NCI-H2081 treated with DMSO at 0.1 percent for 48 hours (cell line): ENCODE measurements around the gene LECT2.

ENCODE experiments used
- DNase-seq: peaks from one replicate; lab custom pipeline; 2025; lab: John Stamatoyannopoulos, UW

Gene LECT2

DNA sequence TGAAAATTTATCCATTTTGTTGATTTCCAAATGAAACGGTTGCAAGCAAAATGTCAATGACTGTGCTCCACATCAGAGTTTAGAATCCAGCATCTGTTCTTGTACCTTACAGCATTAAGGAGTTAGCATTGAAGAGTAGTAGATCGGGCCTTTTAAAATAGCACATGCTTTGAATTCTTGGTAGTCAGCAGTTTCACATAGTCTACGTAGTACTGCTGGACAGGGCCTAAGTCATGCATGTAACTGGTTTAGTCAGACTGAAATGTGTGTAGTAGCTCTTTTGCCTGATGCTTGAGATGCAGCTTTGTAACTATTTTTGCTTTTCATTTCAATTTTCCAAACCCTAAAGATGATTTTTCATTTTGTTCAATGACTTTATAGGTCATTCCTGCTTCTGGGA, 19.8 kb downstream of the LECT2 start:
- no peak for DNase-seq

DNA sequence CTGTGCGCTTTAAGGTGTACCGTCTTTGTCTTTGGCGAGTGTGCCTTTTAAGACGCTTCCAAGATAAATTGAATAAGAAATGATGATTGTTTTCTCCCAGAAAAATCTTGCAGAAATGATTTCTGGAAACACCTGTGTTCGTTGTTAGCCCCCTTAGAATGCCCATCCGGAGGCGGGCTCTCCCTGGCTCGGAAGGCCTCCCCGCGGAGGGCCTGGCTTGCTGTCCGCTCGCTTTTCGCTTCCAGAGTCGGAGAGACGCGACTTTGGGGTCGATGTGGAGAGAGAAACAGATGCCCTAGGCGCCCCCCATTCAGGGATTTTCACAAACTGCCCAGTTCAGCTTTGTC, 23.9 kb downstream of the LECT2 start:
- no peak for DNase-seq

DNA sequence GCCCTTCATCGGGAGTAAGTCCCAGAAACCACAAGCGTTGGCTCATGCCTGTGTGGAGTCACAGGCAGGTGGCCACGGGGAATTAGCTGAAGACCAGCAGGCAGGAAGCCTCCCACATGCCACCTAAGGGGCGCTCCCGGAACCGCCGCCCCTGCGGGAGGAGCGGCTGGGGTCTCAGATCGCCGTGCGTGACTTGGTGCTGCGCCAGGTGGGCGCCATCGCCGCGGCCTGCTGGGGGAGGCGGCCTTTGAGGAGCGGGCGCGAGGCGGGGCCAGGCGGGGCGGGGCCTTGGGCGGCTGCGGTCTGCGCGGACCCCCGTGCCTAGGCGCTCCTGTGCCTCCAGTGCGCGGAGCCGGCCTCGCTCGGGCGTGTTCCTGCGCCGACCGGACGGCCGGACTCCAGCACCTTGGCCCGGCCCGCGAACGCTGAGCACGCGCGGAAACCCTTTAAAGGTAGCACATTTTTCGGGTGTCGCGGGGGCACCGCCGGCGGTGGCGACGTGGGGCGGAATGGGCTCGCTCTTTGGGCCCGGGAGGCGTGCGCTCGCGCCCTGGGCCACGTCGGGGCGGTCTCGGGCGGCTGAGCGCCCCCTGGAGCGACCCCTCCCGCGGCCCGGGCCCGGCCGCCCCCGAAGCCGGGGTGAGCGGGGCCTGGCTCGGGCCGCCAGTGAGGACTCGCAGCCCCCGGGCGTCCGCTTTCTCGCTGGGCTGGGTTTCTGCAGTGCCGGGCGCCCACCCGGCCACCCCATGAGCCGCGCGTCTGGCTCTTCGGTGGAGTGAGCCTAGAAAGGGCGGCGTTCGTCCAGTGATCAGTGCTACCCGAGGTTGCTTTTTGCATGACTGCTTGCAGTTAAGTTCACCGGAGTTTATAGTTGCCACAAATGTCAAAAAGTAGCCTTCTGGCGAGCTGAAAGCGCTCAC, 24.5 kb downstream of the LECT2 start:
- no peak for DNase-seq

DNA sequence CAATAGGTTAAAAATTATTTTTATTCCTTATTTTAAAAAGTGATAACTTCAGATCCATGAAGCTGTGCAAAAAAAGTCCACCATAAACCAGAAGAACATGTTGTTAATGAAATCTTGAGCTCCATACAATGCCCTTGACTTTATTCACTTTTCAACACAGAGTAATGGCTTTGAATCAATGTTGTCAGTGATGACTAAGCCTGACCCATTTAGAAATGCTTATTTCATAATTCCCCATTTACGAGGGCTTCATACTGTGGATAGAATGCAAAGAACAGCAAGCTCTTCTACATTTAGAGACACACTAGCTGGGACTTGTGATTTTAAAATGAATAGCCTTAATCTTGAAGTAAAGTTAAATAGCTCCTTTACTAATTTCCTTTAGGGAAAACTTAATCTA, 33.4 kb downstream of the LECT2 start:
- no peak for DNase-seq

DNA sequence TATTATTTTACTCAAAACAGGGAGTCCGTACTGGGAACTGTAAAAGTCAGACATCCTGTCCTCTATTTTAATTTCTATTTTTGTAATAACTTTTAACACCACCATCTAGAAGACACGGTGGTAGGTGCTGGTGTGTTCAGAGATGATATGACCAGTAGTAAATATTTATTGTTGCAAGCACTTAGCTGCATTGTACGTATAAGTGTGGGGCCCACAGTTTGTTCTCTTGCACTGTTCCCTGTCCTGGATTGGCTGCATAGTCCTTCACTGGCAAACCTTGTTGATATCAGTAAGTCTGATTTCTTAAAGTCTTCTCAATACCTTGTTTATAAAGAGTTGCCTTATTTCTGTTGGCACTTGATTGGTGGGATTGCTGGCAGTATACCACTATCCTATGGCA, 34.6 kb downstream of the LECT2 start:
- no peak for DNase-seq

DNA sequence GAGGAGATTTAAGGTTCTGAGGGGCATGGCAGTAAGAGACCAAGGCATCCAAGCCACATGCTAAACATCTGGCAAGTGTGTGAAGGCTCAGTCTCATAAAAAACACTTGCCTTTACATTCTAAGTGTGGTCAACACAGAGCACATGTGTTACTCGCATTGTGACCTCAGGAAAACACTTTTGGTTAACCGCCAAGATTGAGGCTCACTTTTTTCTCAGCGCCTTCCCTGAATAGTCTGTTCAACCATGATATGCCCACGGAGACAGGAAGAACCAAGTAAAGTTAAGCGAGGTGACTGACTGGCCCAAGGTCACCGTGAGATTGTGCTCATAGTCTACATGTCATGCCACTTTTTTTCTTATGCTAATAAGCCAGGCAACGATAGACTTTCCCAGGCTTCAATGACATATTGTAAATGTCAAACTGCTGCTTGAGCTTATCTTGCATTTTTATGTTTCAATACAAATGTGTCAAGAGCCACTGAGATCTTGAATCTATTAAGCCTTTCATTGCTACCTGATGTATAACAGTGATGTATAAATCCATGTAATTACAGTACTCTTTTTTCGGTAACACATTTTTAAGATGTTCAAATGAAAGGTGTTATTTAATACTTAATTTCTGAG, 38.0 kb downstream of the LECT2 start:
- DNase-seq = no peak

DNA sequence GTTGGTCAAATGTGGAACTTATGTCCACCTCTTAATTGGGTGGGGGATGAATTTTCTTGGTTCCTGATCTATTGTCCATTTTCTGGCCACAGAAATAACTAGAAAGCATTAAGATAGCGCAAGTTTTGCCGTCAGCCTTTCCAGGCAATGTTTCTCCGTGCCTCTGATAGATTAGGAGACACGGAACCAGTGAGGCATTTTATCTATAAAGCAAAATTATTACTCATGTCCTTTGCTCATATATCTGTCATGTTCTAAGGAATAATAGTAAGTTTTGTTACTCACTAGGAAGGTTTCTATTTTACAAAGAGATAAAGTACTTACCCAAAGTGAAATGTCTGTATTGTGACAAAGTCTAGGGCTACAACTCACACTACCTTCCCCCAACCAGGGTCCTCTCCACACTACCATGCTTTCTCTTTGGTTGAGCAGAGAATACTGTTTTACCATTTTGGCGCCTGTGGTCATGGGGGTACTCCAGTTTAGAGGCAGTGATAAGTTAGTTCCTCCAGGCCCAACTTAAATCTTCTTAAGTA, 39.2 kb downstream of the LECT2 start:
- DNase-seq = no peak

DNA sequence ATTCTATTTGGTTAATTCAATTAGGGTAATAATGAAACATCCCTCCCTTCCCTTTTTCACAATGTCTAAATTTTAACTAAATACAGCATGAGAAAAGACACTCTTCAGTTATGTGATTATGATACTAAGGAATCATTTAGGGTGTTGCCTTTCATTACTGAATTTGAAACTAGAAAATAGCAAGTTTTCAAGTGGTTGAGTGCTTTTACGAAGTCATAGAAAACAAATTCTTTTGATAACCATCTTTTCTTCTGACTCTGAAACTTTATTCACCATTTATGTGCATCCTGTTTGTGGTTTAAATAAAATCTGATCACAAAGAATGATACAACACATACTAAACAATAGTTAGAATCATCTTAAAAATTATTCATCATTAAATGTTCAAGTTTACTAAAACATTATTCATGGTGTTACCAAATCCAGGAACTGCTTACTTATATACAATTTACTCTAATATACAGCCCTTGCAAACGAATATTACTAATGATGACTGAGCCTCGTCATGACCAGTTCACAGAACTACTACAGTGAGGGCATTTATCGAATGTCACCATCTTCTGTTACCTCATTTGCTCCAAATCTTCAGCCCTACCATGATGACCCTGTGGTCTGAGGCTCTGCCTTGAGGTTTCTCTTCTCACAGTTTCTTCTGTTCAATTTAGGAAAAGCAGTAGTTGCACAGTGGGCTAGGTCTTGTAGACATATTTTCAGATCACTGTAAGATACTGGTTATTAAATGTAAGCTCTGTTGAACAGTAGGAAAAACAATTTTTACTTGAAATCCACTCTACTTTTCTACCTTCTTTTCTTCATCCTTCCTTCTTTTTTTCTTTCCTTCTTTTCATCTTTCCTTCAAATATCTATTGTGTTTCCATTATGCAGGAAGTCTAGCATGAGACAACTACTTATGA, 40.8 kb downstream of the LECT2 start:
- no peak for DNase-seq

DNA sequence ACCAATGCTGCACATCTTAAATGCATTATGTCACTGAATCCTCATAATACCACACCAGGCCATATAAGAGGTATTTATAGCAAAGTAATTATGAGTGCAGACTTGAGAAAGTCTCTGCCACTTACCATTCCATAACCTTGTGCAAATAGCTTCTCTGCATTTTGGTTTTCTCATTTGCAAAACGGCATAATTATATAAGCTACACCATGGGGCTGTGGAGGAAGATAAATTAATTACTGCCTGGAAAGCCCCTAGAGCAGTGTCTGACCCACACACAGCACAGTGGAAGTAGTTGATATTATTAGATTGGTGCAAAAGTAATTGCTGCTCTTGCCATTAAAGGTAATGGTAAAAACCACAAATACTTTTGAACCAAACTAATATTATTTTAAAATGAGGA, 49.6 kb downstream of the LECT2 start:
- no peak for DNase-seq

DNA sequence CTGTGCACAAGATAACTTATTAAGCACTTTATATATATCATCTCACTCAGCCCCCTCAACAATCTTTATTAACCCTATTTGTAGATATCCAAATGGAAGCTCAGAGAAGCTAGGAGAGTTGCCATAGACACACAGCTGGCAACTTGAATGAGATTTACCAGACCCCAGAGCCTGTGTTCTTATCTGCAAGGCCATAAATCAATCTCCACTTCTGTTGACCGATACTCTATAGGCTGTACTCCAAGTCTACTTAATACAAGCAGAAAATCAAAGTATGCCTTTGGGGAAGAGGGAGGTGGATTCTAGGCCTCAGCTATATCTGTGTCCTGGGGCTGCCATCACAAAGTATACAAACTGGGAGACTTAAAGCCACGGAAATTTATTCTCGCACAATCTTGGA, 53.1 kb downstream of the LECT2 start:
- DNase-seq = no peak

DNA sequence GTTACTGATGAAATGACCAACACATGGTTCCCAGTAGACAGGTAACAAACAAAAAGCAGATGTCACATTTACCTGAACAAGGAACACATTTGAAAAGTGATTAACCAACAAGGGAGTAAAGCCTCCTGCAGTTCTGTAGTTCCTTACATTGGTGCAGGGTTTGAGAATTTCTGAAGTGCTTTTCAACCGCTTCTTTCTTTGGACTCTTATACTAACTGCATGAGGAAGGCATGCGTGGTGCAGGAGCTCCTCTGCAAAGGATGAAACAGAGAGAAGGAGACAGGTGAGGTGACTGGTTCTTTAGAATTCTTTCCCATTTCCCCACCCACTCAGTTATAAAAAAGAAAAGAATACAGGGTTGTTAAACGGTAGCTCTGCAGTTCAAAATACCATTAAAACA, 54.5 kb downstream of the LECT2 start:
- DNase-seq = no peak

DNA sequence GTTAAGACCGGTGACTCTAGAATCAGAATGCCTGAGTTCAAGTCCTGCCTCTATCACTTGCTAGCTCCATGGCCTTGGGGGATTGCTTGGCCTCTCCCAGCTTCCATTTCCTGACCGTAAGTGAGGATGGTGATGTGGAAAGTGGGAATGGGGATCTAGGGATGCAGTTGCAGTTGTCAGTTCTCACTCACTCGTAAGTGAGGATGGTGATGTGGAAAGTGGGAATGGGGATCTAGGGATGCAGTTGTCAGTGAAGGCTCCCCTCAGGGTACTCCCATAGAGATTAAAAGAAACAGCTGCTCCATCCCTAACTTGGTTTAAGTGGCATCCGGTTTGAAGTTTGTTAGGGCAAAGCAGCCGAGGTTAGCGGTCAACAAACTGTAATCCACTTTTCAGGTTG, 56.1 kb downstream of the LECT2 start:
- no peak for DNase-seq
